ENCODE data around the gene MAP3K21. TPM values are rescaled to one million over a fixed set of nuclear protein-coding genes. Genes with fewer than 3 reads are reported as not detected.

The MAP3K21 gene
- total and polyA plus RNA-seq, 2 of the 8 experiments (the other 6 are each of a cell fraction or from before 2014, with no cell fraction given) = 21.2 to 21.8 TPM

- H3K23ac ChIP-seq (ENCODE audit: insufficient read length) = no peak overlapping the region
- H3K9ac ChIP-seq (replicated peaks in 1 of 4; ENCODE audit: extremely low read depth in 1 of 4, low read depth in 3 of 4, low read length in 3 of 4) = no peak overlapping the region
- no peak for FAIRE-seq
- WGBS, 2 experiments (ENCODE audit: extremely low coverage in 1 of 2, insufficient coverage in 1 of 2, insufficient read length in 1 of 2, insufficient replicate concordance in 2 of 2, low coverage in 1 of 2, low lambda C conversion rate in 2 of 2, missing lambda C conversion rate in 1 of 2) = 95% methylated on average over 1 of the region's 1 CpG; no CpG with 5 or more reads in 1 of the 2 experiments
- H4K5ac ChIP-seq (ENCODE audit: insufficient read length, low read depth, low read length) = no peak overlapping the region
- H2AK5ac ChIP-seq (ENCODE audit: low read depth, low read length) = no peak overlapping the region
- H3K9me3 ChIP-seq (ENCODE audit: insufficient read depth in 2 of 2, low read depth in 1 of 2, low read length in 1 of 2) = no peaks in the 10 kb centered on the region
- no peak overlapping the region for H2BK12ac ChIP-seq (ENCODE audit: low read depth, low read length)
- CTCF ChIA-PET (ENCODE audit: partially characterized antibody) = interaction anchor here (1.0 to 1.9 kb wide), 3 partner anchors 19 to 33 kb away, joined by 3 to 8 read pairs (median 4); no protein-coding TSS in a partner anchor
- no peaks in the 10 kb centered on the region for H3K36me3 ChIP-seq (ENCODE audit: control insufficient read depth in 2 of 4, insufficient read depth in 4 of 4, low read length in 3 of 4)
- no peak overlapping the region for H3K18ac ChIP-seq (ENCODE audit: extremely low read depth, low read length)
- peaks cover 7 to 9% of the 10 kb centered on the region in 2 experiments for H4K20me1 ChIP-seq (replicated peaks in 1 of 2; ENCODE audit: control insufficient read depth in 1 of 2, insufficient read depth in 2 of 2, low read length in 2 of 2)
- H3K27ac ChIP-seq (ENCODE audit: low read depth, low read length) = no peak overlapping the region
- peaks cover 0 to 7% (median 3%) of the 10 kb centered on the region in 4 experiments; a peak in 3 of 7 replicates for H3K27me3 ChIP-seq (replicated peaks in 1 of 4; ENCODE audit: control insufficient read depth in 3 of 4, extremely low read depth in 1 of 4, insufficient read depth in 3 of 4, low read length in 3 of 4)
- no peak overlapping the region for H3K14ac ChIP-seq (ENCODE audit: insufficient read length)
- H2BK5ac ChIP-seq (ENCODE audit: low read depth, low read length) = no peak overlapping the region
- DNase-seq (ENCODE audit: low read depth in 1 of 2, low spot score in 2 of 2) = no peak
- no peak overlapping the region for H3K4ac ChIP-seq (replicated peaks; ENCODE audit: insufficient read length, low read depth, low read length)
- H2BK120ac ChIP-seq (replicated peaks; ENCODE audit: low read depth, low read length) = no peak overlapping the region
- peaks cover 8% of the 10 kb centered on the region; the same call in 1 of the 2 replicates for H3K79me1 ChIP-seq (ENCODE audit: low read depth, low read length)
- H4K91ac ChIP-seq (replicated peaks; ENCODE audit: insufficient read length, low read length) = no peak overlapping the region
- no peak overlapping the region for H4K8ac ChIP-seq (ENCODE audit: extremely low read depth, insufficient read depth, low read length)
- H3K4me1 ChIP-seq (replicated peaks in 1 of 4; ENCODE audit: control insufficient read depth in 3 of 4, insufficient read depth in 4 of 4, low read length in 3 of 4) = peaks cover 5 to 13% (median 6%) of the 10 kb centered on the region in 4 experiments; a peak in 6 of 7 replicates
- peaks cover 8% of the 10 kb centered on the region for H3K23me2 ChIP-seq (ENCODE audit: low read depth, low read length)
- no peak overlapping the region for H3K56ac ChIP-seq (replicated peaks; ENCODE audit: insufficient read length, low read depth, low read length)
- POLR2A ChIA-PET (ENCODE audit: partially characterized antibody) = no interaction called here
- H2BK15ac ChIP-seq (ENCODE audit: low read length) = no peak overlapping the region
- no peak overlapping the region for H2BK20ac ChIP-seq (ENCODE audit: low read length)
- peaks cover 0 to 78% of the 10 kb centered on the region in 2 experiments; a peak in 2 of 4 replicates for H3K79me2 ChIP-seq (ENCODE audit: control insufficient read depth in 1 of 2, insufficient read depth in 2 of 2, low read length in 2 of 2)
- no peak overlapping the region for H2AFZ ChIP-seq (ENCODE audit: low read length)
- H3K4me3 ChIP-seq (ENCODE audit: extremely low read depth in 1 of 4, insufficient read depth in 2 of 4, low read depth in 3 of 4, low read length in 4 of 4) = no peak overlapping the region
- H3K4me2 ChIP-seq (ENCODE audit: insufficient read depth in 1 of 2, low read depth in 2 of 2, low read length in 2 of 2) = no peak overlapping the region
- TF ChIP-seq CBX8 (IDR thresholded peaks at IDR 0.05; ENCODE audit: borderline replicate concordance, low read depth, low read length) = no peak
- no peak for TF ChIP-seq CREB1 (IDR thresholded peaks at IDR 0.05)
These were observed 5.6 kb downstream of the MAP3K21 start for GRCh38 chr1:233333086-233333485.

All from H1 (cell line).